ENCODE measurements around the gene TLR8.

The TLR8 gene

GRCh38 chrX:12906046-12906761, at the start of gene TLR8:
Gene TLR8, plus strand, starts transcription at chrX:12906620. Its CDS starts 87 bp downstream, at chrX:12906707.
- DNase-seq, result no peak

- no peak for DNase-seq
Observed at GRCh38 chrX:12865359-12865758, 41.1 kb upstream of the TLR8 start.

DNA sequence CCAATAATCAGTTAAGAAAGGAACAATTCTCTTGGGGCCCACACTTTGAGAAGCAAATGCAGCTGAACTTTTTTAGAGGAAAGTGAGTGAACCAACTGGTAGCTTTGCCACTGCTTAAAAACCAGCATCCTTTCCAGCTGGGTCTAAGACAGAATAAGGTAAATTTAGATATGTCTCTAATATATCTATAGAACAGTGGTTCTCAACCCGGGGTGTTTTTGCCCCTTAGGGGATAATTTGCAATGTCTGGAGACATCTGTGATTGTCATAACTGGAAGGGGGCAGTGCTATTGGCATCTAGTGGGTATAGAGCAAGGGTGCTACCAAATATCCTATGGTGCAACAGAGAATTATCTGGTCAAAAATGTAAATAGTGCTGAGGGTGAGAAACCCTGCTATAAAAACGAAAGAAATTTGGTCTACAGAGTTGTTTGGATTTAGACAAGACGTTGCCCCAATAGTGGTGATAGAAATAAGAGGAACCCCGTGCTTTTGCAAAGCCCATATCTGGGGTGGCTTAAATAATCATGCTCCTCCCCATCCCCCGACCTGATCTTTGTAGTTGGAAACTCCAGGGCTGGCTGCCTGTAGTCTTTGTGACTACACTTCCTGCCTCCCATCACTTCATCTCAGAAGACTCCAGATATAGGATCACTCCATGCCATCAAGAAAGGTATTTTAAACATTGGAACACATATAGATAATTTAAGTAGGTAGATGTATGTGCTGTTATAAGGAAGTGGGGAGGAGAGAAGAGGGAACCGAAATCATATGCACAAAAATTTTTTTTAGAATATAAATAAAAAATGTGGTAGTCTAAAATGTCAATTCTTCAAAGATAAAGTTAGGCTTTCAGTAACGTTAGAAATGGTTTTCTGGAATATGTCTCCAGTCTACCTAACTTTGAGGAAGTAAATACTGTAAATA, 39.7 kb upstream of the TLR8 start, which contains the start of gene TLR7:
TSS of gene TLR7 (plus strand) at position 622 of the 927 bp plus-strand sequence. CDS start 507 bp downstream, outside the sequence.
- no peak for DNase-seq

- DNase-seq, result no peak
Observed at GRCh38 chrX:12867685-12868084, 38.7 kb upstream of the TLR8 start.

GRCh38 chrX:12868747-12869146, 37.7 kb upstream of the TLR8 start:
- DNase-seq, result no peak

DNA sequence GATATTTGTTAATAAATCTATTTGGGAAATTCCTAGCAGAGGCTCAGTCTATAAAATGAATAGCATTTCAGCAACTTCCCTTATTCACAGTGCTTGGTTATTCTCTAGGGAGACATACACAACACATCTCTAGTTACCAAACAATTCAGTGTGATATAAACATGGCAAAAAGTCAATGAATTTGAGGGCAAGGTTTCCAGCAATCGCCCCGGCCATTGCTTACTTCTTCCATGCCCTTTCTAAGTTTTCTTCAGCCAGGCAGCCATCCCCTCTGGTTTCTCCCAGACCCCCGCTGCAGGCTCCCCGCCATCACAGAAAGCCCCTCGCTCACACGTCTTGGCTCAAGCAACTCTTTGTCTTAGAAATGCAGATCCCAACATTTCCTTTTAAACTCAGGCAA, 35.2 kb upstream of the TLR8 start:
- DNase-seq, result no peak

GRCh38 chrX:12872741-12873140, 33.7 kb upstream of the TLR8 start:
- no peak for DNase-seq

DNA sequence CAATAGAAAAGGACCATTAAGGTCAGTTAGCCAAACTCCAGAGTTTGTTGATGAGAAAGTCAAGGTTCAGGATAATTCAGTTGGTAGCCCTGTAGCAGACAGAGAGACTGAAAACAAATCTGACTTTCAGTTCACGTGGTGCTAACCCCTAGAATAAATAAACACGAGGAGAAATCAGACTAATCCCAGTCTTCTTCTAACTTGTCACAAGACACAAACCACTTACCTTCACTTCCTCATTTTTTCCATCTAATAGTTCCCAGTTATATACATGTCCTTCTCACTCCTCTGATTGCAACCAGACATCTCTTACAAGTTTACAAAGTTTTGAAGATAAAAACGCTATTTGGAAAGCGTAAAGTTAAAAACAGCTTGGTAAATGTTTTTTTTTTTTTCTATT, 31.8 kb upstream of the TLR8 start:
- DNase-seq, result no peak

DNA sequence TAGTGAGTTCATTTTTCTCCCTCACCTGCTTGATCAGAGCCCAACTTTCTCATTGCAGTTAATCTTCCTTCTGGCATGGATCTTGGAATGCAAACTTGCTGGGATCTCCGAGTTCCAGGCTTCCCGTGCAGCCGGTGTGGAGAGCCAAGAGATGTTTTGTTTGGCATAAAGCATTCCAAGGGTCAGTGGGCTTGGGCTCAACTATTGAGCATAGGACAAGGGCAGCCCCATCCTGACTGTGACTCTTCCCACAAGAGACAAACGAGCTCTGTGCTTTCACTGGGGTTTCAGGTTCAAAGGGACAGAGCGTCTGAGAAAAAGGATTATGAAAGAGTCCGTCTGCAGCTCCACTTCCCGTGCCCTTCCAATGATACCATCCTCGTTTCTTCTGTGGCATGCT, 29.0 kb upstream of the TLR8 start:
- no peak for DNase-seq

- no peak for DNase-seq
Observed at GRCh38 chrX:12878536-12878935, 27.9 kb upstream of the TLR8 start.

GRCh38 chrX:12881914-12882313, 24.5 kb upstream of the TLR8 start:
- DNase-seq, result no peak

- no peak for DNase-seq
Observed at GRCh38 chrX:12885508-12885907, 20.9 kb upstream of the TLR8 start.

DNA sequence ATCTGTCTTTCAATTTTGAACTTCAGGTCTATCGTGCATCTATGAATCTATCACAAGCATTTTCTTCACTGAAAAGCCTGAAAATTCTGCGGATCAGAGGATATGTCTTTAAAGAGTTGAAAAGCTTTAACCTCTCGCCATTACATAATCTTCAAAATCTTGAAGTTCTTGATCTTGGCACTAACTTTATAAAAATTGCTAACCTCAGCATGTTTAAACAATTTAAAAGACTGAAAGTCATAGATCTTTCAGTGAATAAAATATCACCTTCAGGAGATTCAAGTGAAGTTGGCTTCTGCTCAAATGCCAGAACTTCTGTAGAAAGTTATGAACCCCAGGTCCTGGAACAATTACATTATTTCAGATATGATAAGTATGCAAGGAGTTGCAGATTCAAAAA, 19.9 kb upstream of the TLR8 start:
- no peak for DNase-seq

DNA sequence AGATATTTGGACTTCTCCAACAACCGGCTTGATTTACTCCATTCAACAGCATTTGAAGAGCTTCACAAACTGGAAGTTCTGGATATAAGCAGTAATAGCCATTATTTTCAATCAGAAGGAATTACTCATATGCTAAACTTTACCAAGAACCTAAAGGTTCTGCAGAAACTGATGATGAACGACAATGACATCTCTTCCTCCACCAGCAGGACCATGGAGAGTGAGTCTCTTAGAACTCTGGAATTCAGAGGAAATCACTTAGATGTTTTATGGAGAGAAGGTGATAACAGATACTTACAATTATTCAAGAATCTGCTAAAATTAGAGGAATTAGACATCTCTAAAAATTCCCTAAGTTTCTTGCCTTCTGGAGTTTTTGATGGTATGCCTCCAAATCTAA, 19.3 kb upstream of the TLR8 start:
- no peak for DNase-seq

GRCh38 chrX:12887767-12888166, 18.7 kb upstream of the TLR8 start:
- no peak for DNase-seq

- no peak for DNase-seq
Observed at GRCh38 chrX:12890467-12890866, 16.0 kb upstream of the TLR8 start.

GRCh38 chrX:12891171-12891570, 15.2 kb upstream of the TLR8 start:
- DNase-seq, result no peak

DNA sequence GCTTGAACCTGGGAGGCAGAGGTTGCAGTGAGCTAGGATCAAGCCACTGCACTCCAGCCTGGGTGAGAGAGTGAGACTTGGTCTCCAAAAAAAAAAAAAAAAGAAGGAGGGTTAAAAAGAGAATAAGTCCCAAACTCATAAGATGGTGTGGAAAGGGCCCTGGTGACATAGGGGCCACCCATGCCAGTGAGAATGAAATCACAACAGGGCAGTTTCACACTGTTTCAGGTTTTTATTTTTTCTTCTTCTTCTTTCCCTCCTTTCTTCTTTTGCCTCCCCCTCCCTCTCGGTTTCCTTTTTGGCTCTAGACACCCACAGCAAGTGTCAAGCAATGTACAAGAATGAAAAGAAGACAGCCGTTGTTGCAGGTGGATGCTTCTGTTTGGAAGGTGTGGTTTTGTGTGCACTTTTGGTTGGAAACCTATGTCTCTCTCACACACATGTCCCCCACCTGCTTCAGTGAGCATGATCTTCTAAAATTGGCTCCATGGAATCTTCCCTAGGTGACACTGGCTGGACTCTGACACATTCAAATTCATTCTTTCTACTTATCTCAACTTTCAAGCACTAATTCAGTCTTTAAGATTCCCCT, 14.4 kb upstream of the TLR8 start:
- no peak for DNase-seq

- no peak for DNase-seq
Observed at GRCh38 chrX:12892716-12893115, 13.7 kb upstream of the TLR8 start.

DNA sequence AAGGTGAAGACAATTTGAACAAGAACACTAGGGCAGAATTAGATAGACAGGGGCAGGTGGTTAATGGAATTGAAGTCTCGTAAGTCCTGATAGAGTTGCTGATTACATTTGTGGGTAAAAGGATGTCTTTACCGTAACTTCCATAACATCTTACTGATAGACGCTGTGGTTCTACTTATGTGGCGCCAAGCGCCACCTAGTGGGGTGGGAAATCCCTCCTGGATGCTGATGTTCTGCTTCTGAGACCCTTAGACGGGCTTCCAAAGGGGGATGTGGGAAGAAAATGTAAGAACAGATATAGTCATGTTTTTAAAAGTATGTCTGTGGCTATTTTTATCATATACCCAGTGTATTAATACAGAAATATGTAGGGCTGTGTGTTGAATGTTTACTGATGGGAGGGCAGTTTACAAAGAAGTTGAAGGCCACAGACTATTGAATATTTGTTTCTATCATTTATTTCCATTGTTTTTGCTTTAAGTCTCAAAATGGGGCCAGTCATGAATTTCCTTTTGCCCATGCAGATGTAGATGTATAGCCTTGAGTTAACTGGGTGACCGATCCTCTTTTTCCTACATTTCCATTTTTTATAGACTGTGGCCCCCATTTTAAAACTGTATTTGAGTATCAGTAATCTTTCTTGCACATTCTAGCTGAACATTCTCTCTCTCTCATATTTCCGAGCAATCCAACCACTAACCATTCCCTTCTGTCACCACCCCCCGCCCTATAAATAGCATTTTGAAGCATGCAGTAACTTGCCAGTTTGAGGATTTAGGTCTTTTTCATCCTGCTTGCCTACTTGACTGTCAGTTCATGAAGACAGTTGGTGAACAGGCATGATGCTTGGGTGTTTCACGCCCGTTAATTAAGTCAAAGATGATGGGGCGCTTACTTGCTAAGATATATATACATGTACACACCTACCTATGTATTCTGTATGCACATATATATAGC, 12.1 kb upstream of the TLR8 start:
- DNase-seq, result peak; percentile 24

DNA sequence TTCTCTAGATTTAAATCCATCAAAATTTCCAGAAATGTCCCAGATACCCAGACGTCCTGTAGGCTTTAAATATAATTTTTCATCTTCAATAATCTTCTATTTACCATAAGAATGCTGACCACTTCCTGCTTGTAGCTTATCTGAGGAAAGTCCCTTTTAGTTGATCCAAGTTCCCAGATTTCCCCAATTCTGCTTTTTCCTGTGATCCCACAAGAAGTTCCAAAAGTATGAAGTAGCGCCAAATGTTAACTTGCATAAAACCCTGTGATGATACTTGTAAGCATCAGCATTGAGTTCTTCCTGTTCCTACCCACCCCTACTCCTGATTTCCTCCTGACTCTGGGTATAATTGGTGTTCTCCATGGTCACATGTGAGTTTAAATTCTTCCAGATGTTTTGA, 10.6 kb upstream of the TLR8 start:
- DNase-seq, result no peak

DNA sequence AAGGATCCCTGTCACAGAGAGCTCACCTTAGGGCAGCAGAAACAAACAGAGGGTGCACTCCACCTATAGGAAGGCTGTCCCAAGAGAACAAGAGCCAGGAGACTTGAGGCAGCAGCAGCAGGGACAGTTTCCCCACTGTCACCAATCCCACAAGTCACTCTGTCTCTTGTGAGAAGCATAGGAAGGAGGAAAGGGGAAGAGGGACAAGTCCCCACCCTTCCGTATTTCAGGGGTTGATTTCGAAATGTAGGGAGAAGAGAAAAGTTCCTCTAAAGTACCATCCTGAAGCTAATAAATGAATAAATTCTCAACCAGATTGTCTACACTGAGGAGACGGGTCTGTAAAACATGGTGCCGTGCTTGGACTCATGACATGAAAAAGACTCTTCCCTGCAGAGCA, 9.5 kb upstream of the TLR8 start:
- no peak for DNase-seq

GRCh38 chrX:12898073-12898472, 8.3 kb upstream of the TLR8 start:
- no peak for DNase-seq
